H9 (cell line): ENCODE measurements around the gene POU2F1. TPM values are rescaled to one million over a fixed set of nuclear protein-coding genes. Genes with fewer than 3 reads are reported as not detected.

Experiments
- DNase-seq: peaks from one replicate; pipeline ENCODE4 v3.0.0-alpha.2; 2017
- H2AFZ ChIP-seq: one replicate; pipeline ENCODE4 v1.6.1; 2013; ENCODE audit warnings: mild to moderate bottlenecking, low read length, control low read depth, moderate library complexity
- H2AK5ac ChIP-seq: 2 replicates; pipeline ENCODE4 v1.6.1; 2013; ENCODE audit warnings: low read length, control low read depth, mixed read lengths; ENCODE audit not compliant: insufficient read length
- H2BK120ac ChIP-seq: one replicate; pipeline ENCODE4 v1.6.1; 2013; ENCODE audit warnings: low read depth, mild to moderate bottlenecking, low read length, control low read depth, inconsistent platforms; ENCODE audit not compliant: poor library complexity, severe bottlenecking
- H2BK12ac ChIP-seq: 2 replicates; pipeline ENCODE4 v1.6.1; 2013; ENCODE audit warnings: low read length, control low read depth, mixed read lengths, low read depth; ENCODE audit not compliant: insufficient read length
- H2BK15ac ChIP-seq: 2 replicates; pipeline ENCODE4 v1.6.1; 2013; ENCODE audit warnings: low read depth, low read length, control low read depth
- H2BK20ac ChIP-seq: one replicate; pipeline ENCODE4 v1.6.1; 2013; ENCODE audit warnings: low read depth, mild to moderate bottlenecking, low read length, control low read depth, inconsistent platforms; ENCODE audit not compliant: poor library complexity, severe bottlenecking
- H2BK5ac ChIP-seq: 2 replicates; pipeline ENCODE4 v1.6.1; 2013; ENCODE audit warnings: low read length, control low read depth, mixed read lengths; ENCODE audit not compliant: insufficient read length
- H3K14ac ChIP-seq: 2 replicates; pipeline ENCODE4 v1.6.1; 2013; ENCODE audit warnings: low read length, control low read depth; ENCODE audit not compliant: insufficient read depth
- H3K18ac ChIP-seq: 2 replicates; pipeline ENCODE4 v1.6.1; 2013; ENCODE audit warnings: low read depth, mild to moderate bottlenecking, mixed read lengths, low read length, control low read depth; ENCODE audit not compliant: insufficient read length
- H3K23ac ChIP-seq: 2 replicates; pipeline ENCODE4 v1.6.1; 2013; ENCODE audit warnings: low read length, control low read depth, mixed read lengths, low read depth; ENCODE audit not compliant: insufficient read length
- H3K23me2 ChIP-seq: 2 replicates; pipeline ENCODE4 v1.6.1; 2013; ENCODE audit warnings: low read depth, mild to moderate bottlenecking, mixed read lengths, low read length, control low read depth; ENCODE audit not compliant: insufficient read length, poor library complexity, severe bottlenecking
- H3K27ac ChIP-seq: 2 replicates; pipeline ENCODE4 v1.5.1; 2013; ENCODE audit warnings: low read length, control low read depth, mixed read lengths, low read depth; ENCODE audit not compliant: insufficient read length
- H3K27me3 ChIP-seq: 2 replicates; pipeline ENCODE4 v1.6.1; 2013; ENCODE audit warnings: low read length, control low read depth, inconsistent platforms; ENCODE audit not compliant: insufficient read depth
- H3K4ac ChIP-seq: 2 replicates; pipeline ENCODE4 v1.6.1; 2013; ENCODE audit warnings: low read depth, mild to moderate bottlenecking, control low read depth, inconsistent platforms, low read length, moderate library complexity
- H3K4me1 ChIP-seq: 2 replicates; pipeline ENCODE4 v1.6.1; 2013; ENCODE audit warnings: low read length, control low read depth, inconsistent platforms; ENCODE audit not compliant: insufficient read depth
- H3K4me2 ChIP-seq: 2 replicates; pipeline ENCODE4 v1.6.1; 2013; ENCODE audit warnings: low read length, control low read depth, mixed read lengths; ENCODE audit not compliant: insufficient read length, insufficient read depth
- H3K56ac ChIP-seq: 2 replicates; pipeline ENCODE4 v1.6.1; 2013; ENCODE audit warnings: low read depth, mild to moderate bottlenecking, mixed read lengths, low read length, control low read depth; ENCODE audit not compliant: insufficient read length
- H3K79me1 ChIP-seq: 2 replicates; pipeline ENCODE4 v1.6.1; 2013; ENCODE audit warnings: low read depth, mild to moderate bottlenecking, moderate library complexity, low read length, control low read depth, inconsistent platforms; ENCODE audit not compliant: insufficient read depth, poor library complexity, severe bottlenecking
- H3K79me2 ChIP-seq: 2 replicates; pipeline ENCODE4 v1.6.1; 2013; ENCODE audit warnings: low read length, control low read depth, inconsistent platforms; ENCODE audit not compliant: insufficient read depth
- H3K9ac ChIP-seq: 2 replicates; pipeline ENCODE4 v1.6.1; 2013; ENCODE audit warnings: low read length, control low read depth, mixed read lengths; ENCODE audit not compliant: insufficient read length; ENCODE audit errors: extremely low read depth
- H3K9me3 ChIP-seq: one replicate; pipeline ENCODE4 v1.6.1; 2013; ENCODE audit warnings: low read depth, low read length, inconsistent platforms; ENCODE audit not compliant: control insufficient read depth
- H3T11ph ChIP-seq: one replicate; pipeline ENCODE4 v1.6.1; 2013; ENCODE audit warnings: mild to moderate bottlenecking, low read length, control low read depth, inconsistent platforms
- H4K20me1 ChIP-seq: one replicate; pipeline ENCODE4 v1.6.1; 2013; ENCODE audit not compliant: control insufficient read depth, insufficient read length, insufficient read depth
- H4K5ac ChIP-seq: 2 replicates; pipeline ENCODE4 v1.6.1; 2013; ENCODE audit warnings: low read depth, mild to moderate bottlenecking, mixed read lengths, low read length, control low read depth; ENCODE audit not compliant: insufficient read length
- H4K8ac ChIP-seq: replicated peaks from 2 replicates; pipeline ENCODE4 v1.6.1; 2013; ENCODE audit warnings: low read length, control low read depth, mixed read lengths, low read depth; ENCODE audit not compliant: insufficient read length
- H4K91ac ChIP-seq: 2 replicates; pipeline ENCODE4 v1.6.1; 2013; ENCODE audit warnings: low read depth, mild to moderate bottlenecking, moderate library complexity, mixed read lengths, low read length, control low read depth; ENCODE audit not compliant: insufficient read length
- H3K27ac Mint-ChIP-seq, 3 experiments: 2 replicates in 2 of 3; 3 replicates in 1 of 3; pipeline ENCODE4 v1.8.0; 2020 to 2021; ENCODE audit warnings: mixed read lengths in 3 of 3, mild to moderate bottlenecking in 1 of 3, moderate library complexity in 1 of 3
- H3K27me3 Mint-ChIP-seq: 2 replicates; pipeline ENCODE4 v1.8.0; 2021; ENCODE audit warnings: low read depth, mild to moderate bottlenecking, moderate library complexity, mixed read lengths
- H3K36me3 Mint-ChIP-seq, 3 experiments: 2 replicates in 2 of 3; 3 replicates in 1 of 3; pipeline ENCODE4 v1.8.0; 2020 to 2021; ENCODE audit warnings: low read depth in 3 of 3, mixed read lengths in 3 of 3; ENCODE audit not compliant: insufficient read depth in 1 of 3
- H3K4me1 Mint-ChIP-seq, 2 experiments: 2 replicates each; pipeline ENCODE4 v1.8.0; 2020; ENCODE audit warnings: mixed read lengths in 2 of 2
- H3K4me3 Mint-ChIP-seq, 2 experiments: 2 replicates in 1 of 2; 3 replicates in 1 of 2; pipeline ENCODE4 v1.8.0; 2020 to 2021; ENCODE audit warnings: mild to moderate bottlenecking in 2 of 2, mixed read lengths in 2 of 2, moderate library complexity in 1 of 2
- H3K9me3 Mint-ChIP-seq, 2 experiments: 2 replicates in 1 of 2; 3 replicates in 1 of 2; pipeline ENCODE4 v1.8.0; 2020; ENCODE audit warnings: mild to moderate bottlenecking in 2 of 2, mixed read lengths in 2 of 2, moderate library complexity in 1 of 2
- total RNA-seq: library from RNA; stranded (reverse); gene quantifications from 2 replicates; pipeline ENCODE4 v1.2.1, GENCODE V29; 2021
- TF ChIP-seq, protein P1 (sequence below): fragments of 200-600 bp; sonication (generic); conservative IDR thresholded peaks from 3 replicates; pipeline ENCODE4 v1.8.0; 2021; ENCODE audit warnings: antibody characterized with exemption, mild to moderate bottlenecking

POU2F1 gene
- total RNA-seq, 1 experiment from 2014 or later: 62.5 TPM

DNA sequence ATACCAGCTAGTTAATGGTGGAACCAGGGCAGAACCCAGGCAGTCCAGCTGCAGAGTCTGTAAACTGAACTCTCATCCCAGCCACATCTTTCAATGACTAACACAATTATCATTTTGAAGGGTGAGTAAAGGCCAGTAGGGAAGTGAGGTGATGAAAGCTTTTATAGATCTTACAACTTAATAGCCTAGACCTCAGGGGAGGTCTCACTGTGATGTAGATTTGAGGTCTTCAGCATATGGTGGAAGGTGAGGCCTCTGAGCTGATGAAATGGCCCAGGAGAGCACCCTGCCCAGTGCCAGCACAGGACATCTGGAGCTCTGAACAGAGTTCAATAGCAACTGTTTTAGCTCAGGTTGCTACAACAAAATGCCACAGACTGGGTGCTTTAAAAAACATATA lies 44.8 kb upstream of the POU2F1 start:
- Histone ChIP-seq H3K79me1 (no peaks in the 10 kb centered on the region), H3K4ac (no peak overlapping the region), H3K9ac (no peak overlapping the region), H3K27ac (no peak overlapping the region), H2BK15ac (no peak overlapping the region), H2BK20ac (no peak overlapping the region), H4K91ac (no peak overlapping the region), H3K18ac (no peak overlapping the region), H2BK12ac (no peak overlapping the region), H2AFZ (no peak overlapping the region), H3K23me2 (no peaks in the 10 kb centered on the region), H3K14ac (no peak overlapping the region), H4K20me1 (no peaks in the 10 kb centered on the region), H3K79me2 (no peaks in the 10 kb centered on the region), H3K4me2 (no peak overlapping the region), H2BK120ac (no peak overlapping the region), H3K9me3 (no peaks in the 10 kb centered on the region), H3K23ac (no peak overlapping the region), H3T11ph (no peak overlapping the region), H4K5ac (no peak overlapping the region), H4K8ac (no peak overlapping the region), H2AK5ac (no peak overlapping the region), H3K27me3 (no peaks in the 10 kb centered on the region), H2BK5ac (no peak overlapping the region), H3K4me1 (peaks cover 4% of the 10 kb centered on the region), H3K56ac (no peak overlapping the region)
- Mint-ChIP-seq H3K27ac (no peak overlapping the region), H3K36me3 (0 out of 7 replicates have a peak, but pooled peaks cover 0 to 5% (median 0%) of the 10 kb centered on the region in 3 experiments), H3K4me3 (no peak overlapping the region), H3K4me1 (peaks cover 19 to 34% of the 10 kb centered on the region in 2 experiments), H3K27me3 (no peaks in the 10 kb centered on the region), H3K9me3 (no peaks in the 10 kb centered on the region; a peak in 2 of 5 replicates)
- DNase-seq: no peak
- TF ChIP-seq, protein P1, sequence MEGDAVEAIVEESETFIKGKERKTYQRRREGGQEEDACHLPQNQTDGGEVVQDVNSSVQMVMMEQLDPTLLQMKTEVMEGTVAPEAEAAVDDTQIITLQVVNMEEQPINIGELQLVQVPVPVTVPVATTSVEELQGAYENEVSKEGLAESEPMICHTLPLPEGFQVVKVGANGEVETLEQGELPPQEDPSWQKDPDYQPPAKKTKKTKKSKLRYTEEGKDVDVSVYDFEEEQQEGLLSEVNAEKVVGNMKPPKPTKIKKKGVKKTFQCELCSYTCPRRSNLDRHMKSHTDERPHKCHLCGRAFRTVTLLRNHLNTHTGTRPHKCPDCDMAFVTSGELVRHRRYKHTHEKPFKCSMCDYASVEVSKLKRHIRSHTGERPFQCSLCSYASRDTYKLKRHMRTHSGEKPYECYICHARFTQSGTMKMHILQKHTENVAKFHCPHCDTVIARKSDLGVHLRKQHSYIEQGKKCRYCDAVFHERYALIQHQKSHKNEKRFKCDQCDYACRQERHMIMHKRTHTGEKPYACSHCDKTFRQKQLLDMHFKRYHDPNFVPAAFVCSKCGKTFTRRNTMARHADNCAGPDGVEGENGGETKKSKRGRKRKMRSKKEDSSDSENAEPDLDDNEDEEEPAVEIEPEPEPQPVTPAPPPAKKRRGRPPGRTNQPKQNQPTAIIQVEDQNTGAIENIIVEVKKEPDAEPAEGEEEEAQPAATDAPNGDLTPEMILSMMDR: no peak
